ENCODE measurements around the gene FAM78B. TPM values are rescaled to one million over a fixed set of nuclear protein-coding genes. Genes with fewer than 3 reads are reported as not detected.
A peak's percentile ranks its signal among the peaks of the same experiment; 100 is the strongest.

FAM78B gene
- total RNA-seq, 1 experiment from 2014 or later = not detected

GRCh38 chr1:166169182-166169581, 2.4 kb upstream of the FAM78B start:
- BruUV-seq (replicated peaks) = no TSS peak
- peaks cover 23% of the 10 kb centered on the region for H3K27me3 Mint-ChIP-seq (ENCODE audit: insufficient read depth, unreplicated experiment)
- no peak for DNase-seq
- H3K9me3 Mint-ChIP-seq (ENCODE audit: unreplicated experiment) = no peaks in the 10 kb centered on the region
- ChIA-PET POLR2A (no interaction called here), CTCF (interaction anchor here (0.6 kb wide), 1 partner anchor 1051 kb away, joined by 7 read pairs; no protein-coding TSS in a partner anchor)
- no peak overlapping the region for H3K4me3 Mint-ChIP-seq (ENCODE audit: unreplicated experiment)
- no peak for TF ChIP-seq CTCF (IDR thresholded peaks at IDR 0.05; ENCODE audit: insufficient read depth in 1 of 2, low read depth in 1 of 2, low read length in 1 of 2, severe bottlenecking in 1 of 2, unreplicated experiment in 1 of 2)
- intact Hi-C loops (cut with micrococcal nuclease; ENCODE audit: unreplicated experiment) = loop anchor here (5.0 kb wide), 1 partner anchor 247 kb away; no protein-coding TSS in a partner anchor
- H3K27me3 ChIP-seq (replicated peaks; ENCODE audit: control insufficient read depth, insufficient read depth, low read length) = no peaks in the 10 kb centered on the region; the same call in 1 of the 2 replicates
- no peak overlapping the region for H3K4me3 ChIP-seq (ENCODE audit: low read depth, low read length)
- no peaks in the 10 kb centered on the region for H3K36me3 ChIP-seq (ENCODE audit: control insufficient read depth, insufficient read depth, low read length)
- H3K27ac Mint-ChIP-seq (ENCODE audit: unreplicated experiment) = no peak overlapping the region
- no peaks in the 10 kb centered on the region; the same call in 1 of the 2 replicates for H3K4me1 ChIP-seq
- no peaks in the 10 kb centered on the region for H3K4me1 Mint-ChIP-seq (ENCODE audit: low read depth, unreplicated experiment)
- no peaks in the 10 kb centered on the region for H3K36me3 Mint-ChIP-seq (ENCODE audit: insufficient read depth, unreplicated experiment)
- H3K9me3 ChIP-seq = no peaks in the 10 kb centered on the region

- peaks cover 28% of the 10 kb centered on the region for H3K27me3 Mint-ChIP-seq (ENCODE audit: insufficient read depth, unreplicated experiment)
- no peaks in the 10 kb centered on the region for H3K27me3 ChIP-seq (replicated peaks; ENCODE audit: control insufficient read depth, insufficient read depth, low read length)
- no peaks in the 10 kb centered on the region for H3K4me1 Mint-ChIP-seq (ENCODE audit: low read depth, unreplicated experiment)
- no peaks in the 10 kb centered on the region for H3K9me3 Mint-ChIP-seq (ENCODE audit: unreplicated experiment)
- H3K4me1 ChIP-seq = no peaks in the 10 kb centered on the region; the same call in 1 of the 2 replicates
- no peaks in the 10 kb centered on the region for H3K36me3 Mint-ChIP-seq (ENCODE audit: insufficient read depth, unreplicated experiment)
- no peak for DNase-seq
- peak overlapping the region; percentile 53 for H3K4me3 ChIP-seq (ENCODE audit: low read depth, low read length)
- ChIA-PET POLR2A (no interaction called here), CTCF (no interaction called here)
- no TSS peak for BruUV-seq (replicated peaks)
- no peaks in the 10 kb centered on the region for H3K36me3 ChIP-seq (ENCODE audit: control insufficient read depth, insufficient read depth, low read length)
- intact Hi-C loops (cut with micrococcal nuclease; ENCODE audit: unreplicated experiment) = loop anchor here (5.0 kb wide), 1 partner anchor 245 kb away; no protein-coding TSS in a partner anchor
- H3K4me3 Mint-ChIP-seq (ENCODE audit: unreplicated experiment) = peak overlapping the region; percentile 73
- no peaks in the 10 kb centered on the region for H3K9me3 ChIP-seq
- no peak overlapping the region for H3K27ac Mint-ChIP-seq (ENCODE audit: unreplicated experiment)
- no peak for TF ChIP-seq CTCF (IDR thresholded peaks at IDR 0.05; ENCODE audit: insufficient read depth in 1 of 2, low read depth in 1 of 2, low read length in 1 of 2, severe bottlenecking in 1 of 2, unreplicated experiment in 1 of 2)
Measured at GRCh38 chr1:166167572-166167925, 748 bp upstream of the FAM78B start.

- Mint-ChIP-seq H3K9me3 (ENCODE audit: unreplicated experiment) (no peaks in the 10 kb centered on the region), H3K4me1 (ENCODE audit: low read depth, unreplicated experiment) (no peaks in the 10 kb centered on the region), H3K4me3 (ENCODE audit: unreplicated experiment) (no peak overlapping the region), H3K27me3 (ENCODE audit: insufficient read depth, unreplicated experiment) (peaks cover 36% of the 10 kb centered on the region), H3K36me3 (ENCODE audit: insufficient read depth, unreplicated experiment) (no peaks in the 10 kb centered on the region), H3K27ac (ENCODE audit: unreplicated experiment) (no peak overlapping the region)
- ChIA-PET CTCF (interaction anchor here (0.6 to 0.7 kb wide), 2 partner anchors 147 to 458 kb away, joined by 4 to 13 read pairs; no protein-coding TSS in a partner anchor), POLR2A (no interaction called here)
- no peak for TF ChIP-seq CTCF (IDR thresholded peaks at IDR 0.05; ENCODE audit: insufficient read depth in 1 of 2, low read depth in 1 of 2, low read length in 1 of 2, severe bottlenecking in 1 of 2, unreplicated experiment in 1 of 2)
- Histone ChIP-seq H3K27me3 (replicated peaks; ENCODE audit: control insufficient read depth, insufficient read depth, low read length) (no peaks in the 10 kb centered on the region), H3K4me3 (ENCODE audit: low read depth, low read length) (peak overlapping the region; percentile 53), H3K9me3 (no peaks in the 10 kb centered on the region), H3K36me3 (ENCODE audit: control insufficient read depth, insufficient read depth, low read length) (no peaks in the 10 kb centered on the region), H3K4me1 (no peaks in the 10 kb centered on the region; the same call in 1 of the 2 replicates)
- no peak for DNase-seq
- intact Hi-C loops (cut with micrococcal nuclease; ENCODE audit: unreplicated experiment) = loop anchor here (5.0 kb wide), 1 partner anchor 244 kb away; no protein-coding TSS in a partner anchor
- no TSS peak for BruUV-seq (replicated peaks)
Measured at GRCh38 chr1:166166329-166166697, 488 bp downstream of the FAM78B start.
